HG03469 (cell line): ENCODE results near the gene ENKD1.

ENCODE experiments used
- ATAC-seq: cut with Tn5 transposase; IDR thresholded peaks from one replicate; pipeline ENCODE4 v1.9.1; 2021; ENCODE audit warnings: mild to moderate bottlenecking, moderate library complexity, moderate number of reproducible peaks; ENCODE audit not compliant: unreplicated experiment

ENKD1 gene

GRCh38 chr16:67664258-67664657 is 2.3 kb downstream of the ENKD1 start:
- ATAC-seq: no peak

- ATAC-seq: no peak
These were observed 2.7 kb downstream of the ENKD1 start for GRCh38 chr16:67663877-67664222.

- no peak for ATAC-seq
These were observed 3.2 kb downstream of the ENKD1 start for GRCh38 chr16:67663151-67663876.

- ATAC-seq: no peak
These were observed 3.9 kb downstream of the ENKD1 start for GRCh38 chr16:67662653-67663010.

GRCh38 chr16:67661886-67662652 is 4.5 kb downstream of the ENKD1 start:
- no peak for ATAC-seq

GRCh38 chr16:67661101-67661761 is 5.3 kb downstream of the ENKD1 start:
- ATAC-seq: no peak

GRCh38 chr16:67660564-67661028 is 6.0 kb downstream of the ENKD1 start, which contains the start of gene PARD6A:
Gene PARD6A, plus strand, starts transcription at chr16:67660960. Its CDS starts 79 bp downstream, at chr16:67661039.
- peak; percentile 53 for ATAC-seq

- peak; percentile 32 for ATAC-seq
These were observed 6.6 kb downstream of the ENKD1 start, which contains the start of gene ACD for GRCh38 chr16:67659675-67660563. Gene ACD, minus strand, starts transcription at chr16:67660260. Its CDS starts 40 bp downstream, at chr16:67660220.

- ATAC-seq: no peak
These were observed 7.5 kb downstream of the ENKD1 start for GRCh38 chr16:67658849-67659674.

GRCh38 chr16:67657751-67658518 is 8.6 kb downstream of the ENKD1 start:
- ATAC-seq: no peak

- ATAC-seq: no peak
These were observed 9.4 kb downstream of the ENKD1 start for GRCh38 chr16:67657017-67657608.

- ATAC-seq: no peak
These were observed 10.1 kb downstream of the ENKD1 start for GRCh38 chr16:67656344-67657016.

GRCh38 chr16:67655363-67655762 is 11.2 kb downstream of the ENKD1 start:
- no peak for ATAC-seq

- no peak for ATAC-seq
These were observed 12.1 kb downstream of the ENKD1 start for GRCh38 chr16:67654403-67654911.

- no peak for ATAC-seq
These were observed 12.7 kb downstream of the ENKD1 start for GRCh38 chr16:67653789-67654402.

- ATAC-seq: no peak
These were observed 13.3 kb downstream of the ENKD1 start for GRCh38 chr16:67653128-67653788.
